ENCODE data around the gene NMRK2. TPM values are rescaled to one million over a fixed set of nuclear protein-coding genes. Genes with fewer than 3 reads are reported as not detected.

NMRK2 gene
- total RNA-seq, 1 donor from 2014 or later: 0.77 TPM

DNA sequence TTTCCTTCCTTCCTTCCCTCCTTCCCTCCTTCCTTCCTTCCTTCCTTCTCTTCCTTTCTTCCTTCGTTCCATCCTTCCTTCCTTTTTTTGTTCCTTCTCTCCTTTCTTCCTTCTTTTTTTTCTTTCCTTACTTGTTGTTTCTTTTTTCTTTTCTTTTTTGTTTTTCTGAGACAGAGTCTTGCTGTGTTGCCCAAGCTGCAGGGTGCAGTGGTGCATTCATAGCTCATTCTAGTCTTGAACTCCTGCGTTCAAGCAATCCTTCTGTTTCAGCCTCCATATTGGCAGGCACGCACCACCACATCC is 57.9 kb downstream of the NMRK2 start:
- Mint-ChIP-seq H3K27ac (no peak overlapping the region), H3K9me3 (no peaks in the 10 kb centered on the region), H3K4me1 (peaks cover 19% of the 10 kb centered on the region), H3K36me3 (no peaks in the 10 kb centered on the region), H3K4me3 (peak overlapping the region; percentile 65), H3K27me3 (ENCODE audit: insufficient read depth, low read depth) (peaks cover 7% of the 10 kb centered on the region)
- Histone ChIP-seq H3K9ac (no peak overlapping the region), H3K4me3 (no peak overlapping the region), H3K27me3 (peaks cover 7% of the 10 kb centered on the region), H3K4me2 (no peak overlapping the region), H3F3A (ENCODE audit: low read depth) (peaks cover 29% of the 10 kb centered on the region), H3K27ac (no peak overlapping the region), H3K9me3 (ENCODE audit: low read depth) (no peaks in the 10 kb centered on the region), H3K36me3 (no peaks in the 10 kb centered on the region), H3K4me1 (peaks cover 13% of the 10 kb centered on the region), H2AFZ (replicated peaks) (peak overlapping the region; percentile 95), H4K20me1 (ENCODE audit: low read depth) (no peaks in the 10 kb centered on the region), H3K79me2 (ENCODE audit: low read depth) (no peaks in the 10 kb centered on the region)
- DNase-seq (ENCODE audit: low spot score): no peak
- TF ChIP-seq EZH2 (IDR thresholded peaks at IDR 0.05) (no peak), EZH2phosphoT487 (IDR thresholded peaks at IDR 0.05) (no peak)
- TF ChIP-seq, protein P1, sequence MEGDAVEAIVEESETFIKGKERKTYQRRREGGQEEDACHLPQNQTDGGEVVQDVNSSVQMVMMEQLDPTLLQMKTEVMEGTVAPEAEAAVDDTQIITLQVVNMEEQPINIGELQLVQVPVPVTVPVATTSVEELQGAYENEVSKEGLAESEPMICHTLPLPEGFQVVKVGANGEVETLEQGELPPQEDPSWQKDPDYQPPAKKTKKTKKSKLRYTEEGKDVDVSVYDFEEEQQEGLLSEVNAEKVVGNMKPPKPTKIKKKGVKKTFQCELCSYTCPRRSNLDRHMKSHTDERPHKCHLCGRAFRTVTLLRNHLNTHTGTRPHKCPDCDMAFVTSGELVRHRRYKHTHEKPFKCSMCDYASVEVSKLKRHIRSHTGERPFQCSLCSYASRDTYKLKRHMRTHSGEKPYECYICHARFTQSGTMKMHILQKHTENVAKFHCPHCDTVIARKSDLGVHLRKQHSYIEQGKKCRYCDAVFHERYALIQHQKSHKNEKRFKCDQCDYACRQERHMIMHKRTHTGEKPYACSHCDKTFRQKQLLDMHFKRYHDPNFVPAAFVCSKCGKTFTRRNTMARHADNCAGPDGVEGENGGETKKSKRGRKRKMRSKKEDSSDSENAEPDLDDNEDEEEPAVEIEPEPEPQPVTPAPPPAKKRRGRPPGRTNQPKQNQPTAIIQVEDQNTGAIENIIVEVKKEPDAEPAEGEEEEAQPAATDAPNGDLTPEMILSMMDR (IDR thresholded peaks at IDR 0.05): no peak

MicroRNAs within 50 kb of the gene (microRNA counts, 767-probe panel; counts per million panel counts)
- microRNA hsa-miR-637: 460 counts per million, percentile 90 among the panel's probes with 10 or more counts

Small RNA genes lying within 50 kb of the gene (microRNA-seq; reads per million reads assigned to microRNA genes)
- gene MIR637: not detected

Small RNA genes lying within 50 kb of the gene (small RNA-seq; reads per million reads assigned to genes)
- gene RN7SL202P (0.11 reads per million), gene SNORD37 (11.9 reads per million, percentile 96 among the genes with 10 or more reads in this experiment)

Other genes starting within 250 kb of the NMRK2 start
- gene PIP5K1C, start 232.6 kb upstream of the NMRK2 start, total RNA-seq (ENCODE audit: low replicate concordance): 8.6 and 26.6 TPM in 2 replicates
- gene TJP3, start 224.7 kb upstream of the NMRK2 start, total RNA-seq (ENCODE audit: low replicate concordance): 14.7 and 32.5 TPM in 2 replicates
- gene APBA3, start 171.4 kb upstream of the NMRK2 start, total RNA-seq (ENCODE audit: low replicate concordance): 17.3 and 41.1 TPM in 2 replicates
- 15.1 and 21.4 TPM in 2 replicates for gene MRPL54, start 170.4 kb upstream of the NMRK2 start, total RNA-seq (ENCODE audit: low replicate concordance)
- gene RAX2, start 160.8 kb upstream of the NMRK2 start, total RNA-seq (ENCODE audit: low replicate concordance): not detected in 2 replicates
- gene MATK, start 146.7 kb upstream of the NMRK2 start, total RNA-seq (ENCODE audit: low replicate concordance): 2.4 and 2.8 TPM in 2 replicates
- 8.9 and 20.4 TPM in 2 replicates for gene ZFR2, start 64.0 kb upstream of the NMRK2 start, total RNA-seq (ENCODE audit: low replicate concordance)
- gene ATCAY, start 52.4 kb upstream of the NMRK2 start, total RNA-seq (ENCODE audit: low replicate concordance): 15.8 and 23.9 TPM in 2 replicates
- 33.7 and 96.6 TPM in 2 replicates for gene DAPK3, start 38.0 kb downstream of the NMRK2 start, total RNA-seq (ENCODE audit: low replicate concordance)
- 1,288 and 2,841 TPM in 2 replicates for gene EEF2, start 52.4 kb downstream of the NMRK2 start, total RNA-seq (ENCODE audit: low replicate concordance)
- 17.0 and 34.1 TPM in 2 replicates for gene PIAS4, start 74.7 kb downstream of the NMRK2 start, total RNA-seq (ENCODE audit: low replicate concordance)
- 4.0 and 10.0 TPM in 2 replicates for gene ZBTB7A, start 133.8 kb downstream of the NMRK2 start, total RNA-seq (ENCODE audit: low replicate concordance)
- 69.7 and 176 TPM in 2 replicates for gene MAP2K2, start 191.1 kb downstream of the NMRK2 start, total RNA-seq (ENCODE audit: low replicate concordance)
- 0.06 TPM in 1 of 2 replicates, not detected in the other for gene CREB3L3, start 220.6 kb downstream of the NMRK2 start, total RNA-seq (ENCODE audit: low replicate concordance)
- gene SIRT6, start 249.5 kb downstream of the NMRK2 start, total RNA-seq (ENCODE audit: low replicate concordance): 20.1 and 27.6 TPM in 2 replicates
- 0.15 and 2.3 TPM in 2 replicates for gene ANKRD24, start 249.6 kb downstream of the NMRK2 start, total RNA-seq (ENCODE audit: low replicate concordance)

Data from neural progenitor cell (in vitro differentiated cells).